ENCODE results near the gene TNP1.

The TNP1 gene

DNA sequence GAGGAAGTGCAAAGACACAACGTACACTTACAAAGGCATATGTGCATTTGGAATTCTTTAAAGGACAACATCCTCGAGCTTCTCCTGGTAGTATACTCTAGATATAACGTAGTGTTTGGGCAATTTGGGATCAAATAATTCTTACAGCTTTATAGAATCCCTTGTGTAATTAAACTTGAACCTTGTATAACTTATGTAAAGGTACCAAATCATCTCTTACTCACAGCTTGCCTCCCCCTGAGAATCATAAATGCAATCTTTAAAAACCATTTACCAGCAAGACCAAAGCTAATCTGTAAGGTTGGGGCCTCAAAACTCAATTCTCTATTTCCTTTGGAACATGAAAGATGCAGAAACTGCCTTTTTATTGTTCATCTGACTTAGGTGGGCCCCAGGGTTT is 12.2 kb upstream of the TNP1 start:
- no peak for DNase-seq (ENCODE audit: low read depth)
- in situ Hi-C loops (cut with HindIII; ENCODE audit: low sequenced_read_pairs) = no loop called here
- TF ChIP-seq, protein P1, sequence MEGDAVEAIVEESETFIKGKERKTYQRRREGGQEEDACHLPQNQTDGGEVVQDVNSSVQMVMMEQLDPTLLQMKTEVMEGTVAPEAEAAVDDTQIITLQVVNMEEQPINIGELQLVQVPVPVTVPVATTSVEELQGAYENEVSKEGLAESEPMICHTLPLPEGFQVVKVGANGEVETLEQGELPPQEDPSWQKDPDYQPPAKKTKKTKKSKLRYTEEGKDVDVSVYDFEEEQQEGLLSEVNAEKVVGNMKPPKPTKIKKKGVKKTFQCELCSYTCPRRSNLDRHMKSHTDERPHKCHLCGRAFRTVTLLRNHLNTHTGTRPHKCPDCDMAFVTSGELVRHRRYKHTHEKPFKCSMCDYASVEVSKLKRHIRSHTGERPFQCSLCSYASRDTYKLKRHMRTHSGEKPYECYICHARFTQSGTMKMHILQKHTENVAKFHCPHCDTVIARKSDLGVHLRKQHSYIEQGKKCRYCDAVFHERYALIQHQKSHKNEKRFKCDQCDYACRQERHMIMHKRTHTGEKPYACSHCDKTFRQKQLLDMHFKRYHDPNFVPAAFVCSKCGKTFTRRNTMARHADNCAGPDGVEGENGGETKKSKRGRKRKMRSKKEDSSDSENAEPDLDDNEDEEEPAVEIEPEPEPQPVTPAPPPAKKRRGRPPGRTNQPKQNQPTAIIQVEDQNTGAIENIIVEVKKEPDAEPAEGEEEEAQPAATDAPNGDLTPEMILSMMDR (IDR thresholded peaks at IDR 0.05; ENCODE audit: low read depth, low read length, missing control alignments) = no peak
- H3K4me3 ChIP-seq (ENCODE audit: low read depth, low read length) = no peak overlapping the region

DNA sequence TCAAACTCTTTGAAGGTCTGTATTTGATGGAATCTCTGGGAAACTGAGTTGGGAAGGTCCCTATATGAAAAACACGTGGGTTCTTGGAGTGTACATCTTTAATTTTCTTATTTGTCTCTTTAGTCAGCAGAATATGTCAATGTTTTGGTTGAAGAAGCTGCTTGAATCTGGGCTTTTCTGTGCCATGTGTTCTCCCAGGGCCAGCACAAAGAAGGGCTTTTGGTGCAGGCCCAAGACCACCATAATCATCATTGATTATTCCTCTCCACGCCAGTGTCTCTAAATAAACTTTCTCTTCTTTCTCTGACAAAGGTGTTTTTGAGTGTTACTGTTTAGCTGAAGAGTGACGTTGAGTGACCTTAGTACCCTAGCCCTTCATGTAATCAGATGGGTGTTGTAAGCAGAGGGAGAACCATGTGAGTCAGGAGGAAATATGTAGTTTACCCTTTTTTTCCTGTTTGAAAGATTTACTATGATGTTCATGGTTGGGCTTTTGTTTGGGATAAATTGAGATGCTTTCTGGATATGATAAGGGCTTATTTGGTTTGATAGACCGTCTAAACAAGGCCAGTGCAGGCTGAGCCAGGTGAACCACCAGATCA is 11.6 kb upstream of the TNP1 start:
- TF ChIP-seq, protein P1 (IDR thresholded peaks at IDR 0.05; ENCODE audit: low read depth, low read length, missing control alignments) = no peak
- DNase-seq (ENCODE audit: low read depth) = no peak
- H3K4me3 ChIP-seq (ENCODE audit: low read depth, low read length) = no peak overlapping the region
- in situ Hi-C loops (cut with HindIII; ENCODE audit: low sequenced_read_pairs) = no loop called here

DNA sequence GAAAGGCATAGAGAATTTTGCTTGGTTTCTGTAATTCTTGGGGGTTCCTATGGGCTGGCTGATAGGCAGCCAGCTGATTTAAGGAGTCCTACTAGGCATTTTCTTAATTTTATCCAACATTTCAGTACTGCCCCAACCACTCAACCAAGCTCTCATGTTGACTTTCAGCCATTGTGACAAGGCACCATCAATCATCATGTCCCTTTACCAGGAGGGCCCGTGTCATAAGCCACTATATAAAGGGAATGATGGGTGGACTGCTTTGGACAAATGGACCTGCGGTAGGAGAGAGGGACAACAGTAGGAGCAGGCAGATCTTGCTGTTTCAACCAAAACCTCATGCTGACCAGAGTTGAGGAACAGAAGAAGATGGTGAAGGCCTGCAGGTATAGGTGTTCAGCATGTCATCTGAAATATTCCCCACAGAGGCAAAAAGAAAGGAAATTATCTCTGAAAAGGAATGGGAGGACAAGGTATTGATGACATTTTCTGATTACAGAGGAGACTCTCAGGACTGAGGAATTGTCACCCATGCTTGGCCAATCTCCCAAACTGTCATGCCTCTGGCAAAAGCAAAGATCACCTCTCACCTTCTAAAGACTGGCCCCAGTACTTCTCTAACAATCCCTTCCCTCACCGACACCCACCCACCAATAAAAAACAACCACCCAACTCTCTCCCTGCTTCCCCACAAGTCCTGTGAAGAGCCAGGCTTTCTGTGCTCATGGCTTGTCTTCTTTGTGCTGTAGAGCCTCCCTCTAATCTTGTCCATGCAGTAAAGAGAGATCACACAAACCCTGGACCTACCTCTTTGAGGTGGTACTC is 10.9 kb upstream of the TNP1 start:
- in situ Hi-C loops (cut with HindIII; ENCODE audit: low sequenced_read_pairs) = no loop called here
- H3K4me3 ChIP-seq (ENCODE audit: low read depth, low read length) = no peak overlapping the region
- TF ChIP-seq, protein P1 (IDR thresholded peaks at IDR 0.05; ENCODE audit: low read depth, low read length, missing control alignments) = no peak

DNA sequence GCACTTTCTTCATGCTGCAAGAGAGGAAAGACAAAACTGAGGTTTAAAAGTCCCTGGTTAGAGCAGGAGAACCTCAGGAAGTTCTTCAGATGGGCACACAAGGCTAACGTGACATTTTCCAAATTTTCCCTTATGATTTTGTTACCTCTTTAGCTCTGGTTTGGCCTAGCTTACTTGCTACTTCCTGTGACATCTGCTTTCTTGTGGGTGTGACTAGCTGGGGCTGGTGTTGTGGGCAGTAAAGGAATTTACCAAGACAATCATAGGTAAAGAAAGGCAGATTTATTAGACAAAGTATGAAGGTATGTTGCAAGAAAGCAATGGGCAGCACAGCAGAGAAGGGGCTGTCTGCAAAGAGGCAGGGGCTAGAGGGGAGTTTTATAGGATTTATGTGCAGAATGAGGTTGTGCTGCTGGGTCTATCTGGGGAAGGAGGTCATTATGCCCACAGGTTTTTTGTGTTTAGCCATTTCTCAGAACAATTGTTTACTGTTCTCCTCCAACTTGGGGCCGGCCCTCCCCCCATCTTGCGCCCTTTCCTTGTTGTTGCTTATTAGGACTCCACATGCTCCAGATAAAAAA is 6.7 kb upstream of the TNP1 start:
- TF ChIP-seq, protein P1 (IDR thresholded peaks at IDR 0.05; ENCODE audit: low read depth, low read length, missing control alignments) = no peak
- DNase-seq (ENCODE audit: low read depth) = no peak
- no peak overlapping the region for H3K4me3 ChIP-seq (ENCODE audit: low read depth, low read length)
- in situ Hi-C loops (cut with HindIII; ENCODE audit: low sequenced_read_pairs) = no loop called here

More for the DNA sequence above, 10.9 kb upstream of the TNP1 start:
- DNase-seq (ENCODE audit: low read depth) = no peak

DNA sequence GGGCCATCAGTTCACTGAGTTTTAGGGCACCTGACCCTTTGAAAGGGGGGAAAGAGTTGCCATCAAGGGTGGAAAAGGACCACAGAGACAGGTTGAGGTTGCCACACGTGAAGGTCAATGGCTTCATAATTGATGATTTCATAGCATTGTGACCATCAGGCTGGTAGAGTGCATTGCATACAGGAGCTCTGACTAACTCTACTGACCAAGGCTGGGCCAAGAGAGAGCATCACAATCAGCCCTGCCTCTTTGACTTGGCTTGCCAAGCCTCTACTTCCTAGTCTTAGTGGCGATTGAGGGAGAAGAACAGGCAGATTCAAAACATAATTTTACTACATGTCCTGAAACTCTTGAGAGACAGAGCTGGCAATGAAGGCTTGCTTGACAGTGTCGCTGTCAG is 5.8 kb upstream of the TNP1 start:
- no peak overlapping the region for H3K4me3 ChIP-seq (ENCODE audit: low read depth, low read length)
- DNase-seq (ENCODE audit: low read depth) = no peak
- TF ChIP-seq, protein P1 (IDR thresholded peaks at IDR 0.05; ENCODE audit: low read depth, low read length, missing control alignments) = no peak
- in situ Hi-C loops (cut with HindIII; ENCODE audit: low sequenced_read_pairs) = no loop called here

DNA sequence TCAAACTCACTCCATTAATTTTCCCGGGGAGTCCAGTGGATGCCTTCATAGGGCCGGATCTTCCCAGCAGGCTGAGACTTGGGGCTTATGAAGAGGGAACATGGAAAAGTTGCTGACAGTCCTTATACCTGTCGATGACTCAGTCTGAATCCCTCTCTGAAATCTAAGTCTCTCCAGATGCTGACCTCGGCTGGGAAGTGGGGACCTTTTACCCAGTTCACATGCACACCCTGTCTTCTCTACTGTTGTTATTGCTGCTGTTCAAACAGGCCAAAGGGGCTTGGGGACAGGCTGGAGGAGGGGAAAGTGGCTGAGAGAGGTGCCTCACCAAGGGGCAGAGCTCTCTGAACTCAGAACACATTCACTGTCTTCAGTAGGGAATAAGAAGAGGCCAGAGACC is 4.1 kb upstream of the TNP1 start:
- TF ChIP-seq, protein P1 (IDR thresholded peaks at IDR 0.05; ENCODE audit: low read depth, low read length, missing control alignments) = no peak
- H3K4me3 ChIP-seq (ENCODE audit: low read depth, low read length) = no peak overlapping the region
- no peak for DNase-seq (ENCODE audit: low read depth)
- in situ Hi-C loops (cut with HindIII; ENCODE audit: low sequenced_read_pairs) = no loop called here

Measured in astrocyte of the cerebellum (primary cell).